ENCODE data around the gene SLC5A4. TPM values are rescaled to one million over a fixed set of nuclear protein-coding genes. Genes with fewer than 3 reads are reported as not detected.

The SLC5A4 gene
- total RNA-seq, 1 donor from 2014 or later, result 1.0 TPM

DNA sequence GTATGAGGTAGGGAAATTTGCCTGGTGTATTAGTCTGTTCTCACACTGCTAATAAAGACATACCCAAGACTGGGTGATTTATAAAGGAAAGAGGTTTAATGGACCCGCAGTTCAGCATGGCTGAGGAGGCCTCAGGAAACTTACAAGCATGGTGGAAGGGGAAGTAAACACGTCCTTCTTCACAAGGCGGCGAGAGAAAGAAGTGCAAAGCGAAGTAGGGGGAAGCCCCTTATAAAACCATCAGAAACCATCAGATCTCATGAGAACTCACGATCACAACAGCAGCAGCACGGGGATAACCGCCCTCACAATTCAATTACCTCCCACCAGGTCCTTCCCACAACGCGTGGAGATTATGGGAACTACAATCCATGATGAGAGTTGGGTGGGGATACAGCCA, 38.2 kb downstream of the SLC5A4 start:
- Histone ChIP-seq H3K9ac (ENCODE audit: low read depth in 1 of 3, low read length in 3 of 3) (no peak overlapping the region), H3K4me3 (ENCODE audit: low read length in 3 of 3) (no peak overlapping the region), H3K27ac (ENCODE audit: low read depth, low read length) (no peak overlapping the region), H3K4me1 (ENCODE audit: control insufficient read depth in 3 of 3, insufficient read depth in 3 of 3, low read length in 3 of 3) (no peaks in the 10 kb centered on the region), H3K27me3 (ENCODE audit: control insufficient read depth in 3 of 3, insufficient read depth in 3 of 3, low read length in 3 of 3) (peaks cover 0 to 5% (median under 1%) of the 10 kb centered on the region in 3 donors), H3K36me3 (ENCODE audit: control insufficient read depth in 3 of 3, insufficient read depth in 3 of 3, low read length in 3 of 3) (no peaks in the 10 kb centered on the region), H3K9me3 (ENCODE audit: control insufficient read depth in 3 of 3, low read length in 3 of 3) (no peaks in the 10 kb centered on the region)

GRCh38 chr22:32211011-32211410, 44.1 kb downstream of the SLC5A4 start:
- Histone ChIP-seq H3K4me3 (ENCODE audit: low read length in 3 of 3) (no peak overlapping the region), H3K27ac (ENCODE audit: low read depth, low read length) (no peak overlapping the region), H3K9me3 (ENCODE audit: control insufficient read depth in 3 of 3, low read length in 3 of 3) (no peaks in the 10 kb centered on the region), H3K27me3 (ENCODE audit: control insufficient read depth in 3 of 3, insufficient read depth in 3 of 3, low read length in 3 of 3) (peaks cover 2 to 10% (median 5%) of the 10 kb centered on the region in 3 donors), H3K36me3 (ENCODE audit: control insufficient read depth in 3 of 3, insufficient read depth in 3 of 3, low read length in 3 of 3) (no peaks in the 10 kb centered on the region), H3K4me1 (ENCODE audit: control insufficient read depth in 3 of 3, insufficient read depth in 3 of 3, low read length in 3 of 3) (no peaks in the 10 kb centered on the region), H3K9ac (ENCODE audit: low read depth in 1 of 3, low read length in 3 of 3) (no peak overlapping the region)

DNA sequence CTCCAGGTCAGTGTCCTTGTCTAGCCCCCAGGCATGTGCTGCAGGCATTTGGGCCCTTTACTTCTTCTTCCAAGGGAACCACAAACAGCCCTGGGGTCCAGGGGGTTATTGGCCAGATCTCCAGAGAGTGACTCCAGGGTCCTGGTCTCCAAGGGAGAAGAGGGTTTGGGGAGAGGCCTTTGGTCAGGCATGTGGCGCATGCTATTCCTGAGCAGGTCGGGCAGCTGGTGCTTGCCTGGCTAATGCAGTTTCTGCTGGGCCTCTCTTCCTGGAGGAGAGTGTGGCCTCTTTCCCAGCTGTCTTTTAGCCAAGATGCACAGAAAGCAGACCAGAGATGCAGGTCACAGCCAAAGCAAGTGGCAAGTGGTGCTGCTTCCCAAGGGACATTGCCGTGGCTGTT, 46.5 kb downstream of the SLC5A4 start:
- H3K27me3 ChIP-seq (ENCODE audit: control insufficient read depth in 3 of 3, insufficient read depth in 3 of 3, low read length in 3 of 3), result peaks cover 12 to 25% (median 17%) of the 10 kb centered on the region in 3 donors
- no peak overlapping the region for H3K9ac ChIP-seq (ENCODE audit: low read depth in 1 of 3, low read length in 3 of 3)
- no peak overlapping the region for H3K4me3 ChIP-seq (ENCODE audit: low read length in 3 of 3)
- no peaks in the 10 kb centered on the region for H3K4me1 ChIP-seq (ENCODE audit: control insufficient read depth in 3 of 3, insufficient read depth in 3 of 3, low read length in 3 of 3)
- no peaks in the 10 kb centered on the region for H3K9me3 ChIP-seq (ENCODE audit: control insufficient read depth in 3 of 3, low read length in 3 of 3)
- no peaks in the 10 kb centered on the region for H3K36me3 ChIP-seq (ENCODE audit: control insufficient read depth in 3 of 3, insufficient read depth in 3 of 3, low read length in 3 of 3)
- no peak overlapping the region for H3K27ac ChIP-seq (ENCODE audit: low read depth, low read length)

GRCh38 chr22:32207971-32208480, 47.1 kb downstream of the SLC5A4 start:
- Histone ChIP-seq H3K36me3 (ENCODE audit: control insufficient read depth in 3 of 3, insufficient read depth in 3 of 3, low read length in 3 of 3) (no peaks in the 10 kb centered on the region), H3K9ac (ENCODE audit: low read depth in 1 of 3, low read length in 3 of 3) (no peak overlapping the region), H3K9me3 (ENCODE audit: control insufficient read depth in 3 of 3, low read length in 3 of 3) (no peaks in the 10 kb centered on the region), H3K4me3 (ENCODE audit: low read length in 3 of 3) (no peak overlapping the region), H3K4me1 (ENCODE audit: control insufficient read depth in 3 of 3, insufficient read depth in 3 of 3, low read length in 3 of 3) (peaks cover 1 to 6% (median 2%) of the 10 kb centered on the region in 3 donors), H3K27me3 (ENCODE audit: control insufficient read depth in 3 of 3, insufficient read depth in 3 of 3, low read length in 3 of 3) (peaks cover 18 to 32% (median 23%) of the 10 kb centered on the region in 3 donors), H3K27ac (ENCODE audit: low read depth, low read length) (no peak overlapping the region)

- Histone ChIP-seq H3K27ac (ENCODE audit: low read depth, low read length) (no peak overlapping the region), H3K4me3 (ENCODE audit: low read length in 3 of 3) (no peak overlapping the region), H3K27me3 (ENCODE audit: control insufficient read depth in 3 of 3, insufficient read depth in 3 of 3, low read length in 3 of 3) (peaks cover 17 to 34% (median 32%) of the 10 kb centered on the region in 3 donors)
Measured at GRCh38 chr22:32206774-32207758, 48.1 kb downstream of the SLC5A4 start.

DNA sequence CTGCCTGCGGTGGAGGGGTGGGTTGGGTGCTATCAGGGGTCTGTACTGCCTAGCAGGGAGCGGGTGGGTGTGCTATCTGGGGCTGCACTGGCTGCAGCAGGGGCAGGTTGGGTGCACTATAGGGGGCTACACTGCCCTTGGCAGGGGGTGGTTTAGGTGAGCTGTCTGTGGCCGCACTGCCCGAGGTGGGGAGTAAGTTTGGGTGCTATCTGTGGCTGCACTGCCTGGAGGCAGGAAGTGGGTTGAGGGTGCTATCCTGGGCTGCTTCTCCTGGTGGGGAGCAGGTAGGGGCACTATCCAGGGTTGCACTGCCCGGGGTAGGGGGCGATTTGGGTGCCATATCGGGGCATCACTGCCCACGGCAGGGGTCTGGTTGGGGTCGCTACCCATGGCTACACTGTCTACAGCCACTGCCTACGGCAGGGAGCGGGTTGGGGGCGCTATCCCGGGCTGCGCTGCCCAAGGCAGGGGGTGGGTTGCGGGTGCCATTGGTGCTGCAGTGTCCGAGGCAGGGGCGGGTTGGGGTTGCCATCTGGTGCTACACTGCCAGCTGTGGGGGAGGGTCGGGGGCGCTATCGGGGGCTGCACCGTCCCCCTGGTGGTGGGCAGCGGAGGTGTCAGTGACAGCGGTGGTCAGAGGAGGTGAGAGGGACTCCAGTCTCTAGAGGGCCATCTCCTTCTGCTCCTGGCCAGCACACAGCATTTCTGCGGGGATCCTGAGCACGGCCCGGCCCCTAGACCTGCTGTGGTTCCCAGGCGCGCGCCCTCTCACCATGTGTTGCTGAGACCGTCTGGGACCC, 49.0 kb downstream of the SLC5A4 start:
- H3K4me1 ChIP-seq (ENCODE audit: control insufficient read depth in 3 of 3, insufficient read depth in 3 of 3, low read length in 3 of 3), result peaks cover 5 to 11% (median 8%) of the 10 kb centered on the region in 3 donors
- no peaks in the 10 kb centered on the region for H3K9me3 ChIP-seq (ENCODE audit: control insufficient read depth in 3 of 3, low read length in 3 of 3)
- peaks cover 19 to 34% (median 30%) of the 10 kb centered on the region in 3 donors for H3K27me3 ChIP-seq (ENCODE audit: control insufficient read depth in 3 of 3, insufficient read depth in 3 of 3, low read length in 3 of 3)
- H3K36me3 ChIP-seq (ENCODE audit: control insufficient read depth in 3 of 3, insufficient read depth in 3 of 3, low read length in 3 of 3), result no peaks in the 10 kb centered on the region
- H3K27ac ChIP-seq (ENCODE audit: low read depth, low read length), result no peak overlapping the region
- H3K9ac ChIP-seq (ENCODE audit: low read depth in 1 of 3, low read length in 3 of 3), result no peak overlapping the region
- no peak overlapping the region for H3K4me3 ChIP-seq (ENCODE audit: low read length in 3 of 3)

More at GRCh38 chr22:32206774-32207758, 48.1 kb downstream of the SLC5A4 start:
- Histone ChIP-seq H3K9me3 (ENCODE audit: control insufficient read depth in 3 of 3, low read length in 3 of 3) (no peaks in the 10 kb centered on the region), H3K4me1 (ENCODE audit: control insufficient read depth in 3 of 3, insufficient read depth in 3 of 3, low read length in 3 of 3) (peaks cover 5 to 11% (median 8%) of the 10 kb centered on the region in 3 donors), H3K36me3 (ENCODE audit: control insufficient read depth in 3 of 3, insufficient read depth in 3 of 3, low read length in 3 of 3) (no peaks in the 10 kb centered on the region), H3K9ac (ENCODE audit: low read depth in 1 of 3, low read length in 3 of 3) (no peak overlapping the region)

GRCh38 chr22:32204856-32205722, 50.1 kb downstream of the SLC5A4 start, which contains the start of gene RFPL2:
TSS of gene RFPL2 (minus strand) at chr22:32205073. CDS start at chr22:32202451, 2,622 bp downstream.
- H3K9me3 ChIP-seq (ENCODE audit: control insufficient read depth in 3 of 3, low read length in 3 of 3), result no peaks in the 10 kb centered on the region
- peaks cover 22 to 34% (median 30%) of the 10 kb centered on the region in 3 donors for H3K27me3 ChIP-seq (ENCODE audit: control insufficient read depth in 3 of 3, insufficient read depth in 3 of 3, low read length in 3 of 3)
- H3K4me3 ChIP-seq (ENCODE audit: low read length in 3 of 3), result no peak within 1 kb of the TSS
- H3K27ac ChIP-seq (ENCODE audit: low read depth, low read length), result no peak within 1 kb of the TSS
- H3K4me1 ChIP-seq (ENCODE audit: control insufficient read depth in 3 of 3, insufficient read depth in 3 of 3, low read length in 3 of 3), result peaks cover 5 to 11% (median 8%) of the 10 kb centered on the region in 3 donors
- no peaks in the 10 kb centered on the region for H3K36me3 ChIP-seq (ENCODE audit: control insufficient read depth in 3 of 3, insufficient read depth in 3 of 3, low read length in 3 of 3)
- H3K9ac ChIP-seq (ENCODE audit: low read depth in 1 of 3, low read length in 3 of 3), result no peak within 1 kb of the TSS

DNA sequence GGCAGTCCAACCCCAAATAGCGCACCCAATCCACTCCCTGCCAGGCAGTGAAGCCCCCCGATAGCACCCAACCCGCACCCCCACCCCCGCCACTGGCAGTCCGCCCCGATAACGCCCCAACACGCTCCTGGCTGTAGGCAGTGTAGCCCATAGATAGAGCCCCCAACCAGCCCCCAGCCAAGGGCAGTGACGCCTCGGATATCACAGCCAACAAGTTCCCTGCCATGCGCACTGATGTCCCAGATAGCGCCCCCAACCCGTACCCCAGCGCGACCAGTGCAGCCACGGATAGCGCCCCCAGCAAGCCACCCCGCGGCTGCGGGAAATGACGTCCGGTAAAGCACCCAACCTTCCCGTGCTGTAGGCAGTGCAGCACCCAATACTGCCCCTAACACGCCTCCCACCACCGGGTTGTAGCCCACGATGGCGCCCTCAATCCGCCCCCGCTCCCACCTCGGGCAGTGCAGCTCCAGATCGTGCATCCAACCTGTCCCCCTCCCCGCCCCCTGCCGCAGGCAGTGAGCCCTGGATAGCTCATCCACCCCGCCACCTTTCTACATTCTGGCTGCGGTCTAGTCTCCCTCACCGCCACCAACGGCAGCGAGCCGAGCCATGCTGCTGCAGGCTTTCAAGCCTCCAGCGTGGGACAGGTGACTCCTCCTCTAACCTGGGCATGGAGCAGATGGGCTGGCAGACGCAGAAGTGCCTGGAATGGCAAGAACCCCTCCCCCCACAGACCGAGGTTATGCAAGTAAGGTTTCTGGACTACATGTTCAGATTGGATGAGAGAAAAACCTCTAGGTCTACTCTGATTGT, 50.9 kb downstream of the SLC5A4 start:
- H3K4me3 ChIP-seq (ENCODE audit: low read length in 3 of 3), result no peak overlapping the region
- H3K9ac ChIP-seq (ENCODE audit: low read depth in 1 of 3, low read length in 3 of 3), result no peak overlapping the region

More for the DNA sequence above, 50.9 kb downstream of the SLC5A4 start:
- Histone ChIP-seq H3K27ac (ENCODE audit: low read depth, low read length) (no peak overlapping the region), H3K4me1 (ENCODE audit: control insufficient read depth in 3 of 3, insufficient read depth in 3 of 3, low read length in 3 of 3) (peaks cover 5 to 11% (median 8%) of the 10 kb centered on the region in 3 donors), H3K36me3 (ENCODE audit: control insufficient read depth in 3 of 3, insufficient read depth in 3 of 3, low read length in 3 of 3) (no peaks in the 10 kb centered on the region), H3K27me3 (ENCODE audit: control insufficient read depth in 3 of 3, insufficient read depth in 3 of 3, low read length in 3 of 3) (peaks cover 22 to 34% (median 33%) of the 10 kb centered on the region in 3 donors), H3K9me3 (ENCODE audit: control insufficient read depth in 3 of 3, low read length in 3 of 3) (no peaks in the 10 kb centered on the region)
